ENCODE data around the gene PHF21B.

DNA sequence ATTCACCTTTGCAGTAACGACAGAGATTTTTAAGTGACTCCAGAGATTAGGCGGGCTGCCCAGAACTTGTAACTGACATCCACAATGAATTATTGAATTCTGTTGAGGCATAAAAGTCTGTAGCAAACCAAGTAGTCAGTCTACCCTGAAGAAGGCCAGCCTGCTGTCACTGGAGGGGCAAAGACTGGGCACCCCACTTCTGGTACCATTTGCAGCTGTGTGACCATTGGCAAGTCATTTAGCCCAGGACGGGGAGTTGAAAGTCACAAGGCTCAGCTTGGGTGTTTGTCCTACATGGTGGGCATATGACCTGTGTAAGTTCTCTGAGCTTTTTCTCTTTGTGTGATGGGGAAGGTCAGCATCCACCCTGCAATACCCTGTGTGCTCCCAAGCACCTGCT lies 138.0 kb downstream of the PHF21B start:
- TF ChIP-seq, protein P1, sequence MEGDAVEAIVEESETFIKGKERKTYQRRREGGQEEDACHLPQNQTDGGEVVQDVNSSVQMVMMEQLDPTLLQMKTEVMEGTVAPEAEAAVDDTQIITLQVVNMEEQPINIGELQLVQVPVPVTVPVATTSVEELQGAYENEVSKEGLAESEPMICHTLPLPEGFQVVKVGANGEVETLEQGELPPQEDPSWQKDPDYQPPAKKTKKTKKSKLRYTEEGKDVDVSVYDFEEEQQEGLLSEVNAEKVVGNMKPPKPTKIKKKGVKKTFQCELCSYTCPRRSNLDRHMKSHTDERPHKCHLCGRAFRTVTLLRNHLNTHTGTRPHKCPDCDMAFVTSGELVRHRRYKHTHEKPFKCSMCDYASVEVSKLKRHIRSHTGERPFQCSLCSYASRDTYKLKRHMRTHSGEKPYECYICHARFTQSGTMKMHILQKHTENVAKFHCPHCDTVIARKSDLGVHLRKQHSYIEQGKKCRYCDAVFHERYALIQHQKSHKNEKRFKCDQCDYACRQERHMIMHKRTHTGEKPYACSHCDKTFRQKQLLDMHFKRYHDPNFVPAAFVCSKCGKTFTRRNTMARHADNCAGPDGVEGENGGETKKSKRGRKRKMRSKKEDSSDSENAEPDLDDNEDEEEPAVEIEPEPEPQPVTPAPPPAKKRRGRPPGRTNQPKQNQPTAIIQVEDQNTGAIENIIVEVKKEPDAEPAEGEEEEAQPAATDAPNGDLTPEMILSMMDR (conservative IDR thresholded peaks at IDR 0.05 in 1 of 2, IDR thresholded peaks at IDR 0.05 in 1 of 2; ENCODE audit: low read depth in 1 of 2, low read length in 2 of 2), result no peak
- TF ChIP-seq EZH2 (IDR thresholded peaks at IDR 0.05; ENCODE audit: low read length, missing control alignments), result no peak
